Fibroblast of villous mesenchyme (primary cell): ENCODE data around the gene STAC3. TPM values are rescaled to one million over a fixed set of nuclear protein-coding genes. Genes with fewer than 3 reads are reported as not detected.

Experiments
- DNase-seq: peaks from one replicate; pipeline ENCODE4 v3.0.0-alpha.2; 2010; ENCODE audit warnings: low read depth
- H3K4me3 ChIP-seq: 2 replicates; pipeline ENCODE4 v1.5.1; 2011; ENCODE audit warnings: low read depth, mild to moderate bottlenecking, low read length
- CTCF ChIP-seq: IDR thresholded peaks from 2 replicates; pipeline ENCODE4 v1.5.1; 2012; ENCODE audit warnings: low read depth, mild to moderate bottlenecking, low read length; ENCODE audit not compliant: insufficient read depth
- total RNA-seq: library from RNA; depleted of rRNA; stranded (reverse); fragments of >200 nt; gene quantifications from 2 replicates; pipeline ENCODE4 v1.2.3, GENCODE V29; 2012

STAC3 gene
- total RNA-seq, 1 donor = 1.3 TPM

DNA sequence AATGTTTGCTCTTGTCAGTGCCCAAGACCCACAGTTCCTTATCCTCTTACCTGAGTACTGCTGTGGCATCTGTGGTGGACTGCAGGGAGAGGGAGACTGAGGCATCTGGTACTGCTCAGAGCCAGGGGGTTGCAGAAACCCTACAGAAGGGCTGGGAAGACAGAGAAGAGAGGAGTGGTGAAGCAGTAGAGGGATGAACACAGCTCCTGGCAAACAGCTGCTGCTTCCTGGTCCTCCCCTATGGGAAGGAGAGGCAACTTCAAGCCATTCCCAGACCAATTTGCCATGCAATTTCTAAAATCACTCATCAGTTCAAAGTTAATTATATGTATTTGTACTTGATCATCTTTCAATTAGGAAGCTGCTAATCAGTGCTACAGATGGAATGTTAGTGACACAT lies 15.7 kb upstream of the STAC3 start:
- no peak for TF ChIP-seq CTCF
- H3K4me3 ChIP-seq = no peak overlapping the region
- no peak for DNase-seq

GRCh38 chr12:57263096-57263495 lies 12.1 kb upstream of the STAC3 start:
- TF ChIP-seq CTCF = no peak
- H3K4me3 ChIP-seq = no peak overlapping the region
- DNase-seq = no peak

- no peak for TF ChIP-seq CTCF
- DNase-seq = no peak
- no peak overlapping the region for H3K4me3 ChIP-seq
Measured at GRCh38 chr12:57262126-57262822, 11.3 kb upstream of the STAC3 start.

DNA sequence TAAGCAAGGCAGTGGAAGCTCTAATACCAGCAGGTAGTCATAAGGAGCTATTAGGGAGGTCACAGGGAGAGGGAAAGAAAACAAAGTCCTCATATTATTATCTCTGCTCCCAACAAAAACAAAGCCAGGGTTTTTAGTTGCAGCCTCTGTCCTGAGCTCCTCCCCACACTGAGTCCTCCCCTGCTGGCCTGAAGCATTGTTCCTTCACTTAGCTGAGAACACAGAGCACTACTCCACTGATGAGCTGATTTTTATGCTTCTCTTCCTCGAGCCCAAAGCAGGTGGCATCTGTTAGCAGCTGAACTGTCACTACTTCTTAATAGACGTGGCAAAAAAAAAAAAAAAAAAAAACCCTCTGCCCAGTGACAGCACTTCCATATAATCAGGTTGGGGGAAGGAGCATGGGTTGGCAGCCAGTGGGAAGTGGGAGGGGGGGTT lies 10.5 kb upstream of the STAC3 start:
- no peak for TF ChIP-seq CTCF
- H3K4me3 ChIP-seq = no peak overlapping the region
- no peak for DNase-seq

GRCh38 chr12:57260366-57260765 lies 9.4 kb upstream of the STAC3 start:
- TF ChIP-seq CTCF = no peak
- H3K4me3 ChIP-seq = no peak overlapping the region
- DNase-seq = no peak

DNA sequence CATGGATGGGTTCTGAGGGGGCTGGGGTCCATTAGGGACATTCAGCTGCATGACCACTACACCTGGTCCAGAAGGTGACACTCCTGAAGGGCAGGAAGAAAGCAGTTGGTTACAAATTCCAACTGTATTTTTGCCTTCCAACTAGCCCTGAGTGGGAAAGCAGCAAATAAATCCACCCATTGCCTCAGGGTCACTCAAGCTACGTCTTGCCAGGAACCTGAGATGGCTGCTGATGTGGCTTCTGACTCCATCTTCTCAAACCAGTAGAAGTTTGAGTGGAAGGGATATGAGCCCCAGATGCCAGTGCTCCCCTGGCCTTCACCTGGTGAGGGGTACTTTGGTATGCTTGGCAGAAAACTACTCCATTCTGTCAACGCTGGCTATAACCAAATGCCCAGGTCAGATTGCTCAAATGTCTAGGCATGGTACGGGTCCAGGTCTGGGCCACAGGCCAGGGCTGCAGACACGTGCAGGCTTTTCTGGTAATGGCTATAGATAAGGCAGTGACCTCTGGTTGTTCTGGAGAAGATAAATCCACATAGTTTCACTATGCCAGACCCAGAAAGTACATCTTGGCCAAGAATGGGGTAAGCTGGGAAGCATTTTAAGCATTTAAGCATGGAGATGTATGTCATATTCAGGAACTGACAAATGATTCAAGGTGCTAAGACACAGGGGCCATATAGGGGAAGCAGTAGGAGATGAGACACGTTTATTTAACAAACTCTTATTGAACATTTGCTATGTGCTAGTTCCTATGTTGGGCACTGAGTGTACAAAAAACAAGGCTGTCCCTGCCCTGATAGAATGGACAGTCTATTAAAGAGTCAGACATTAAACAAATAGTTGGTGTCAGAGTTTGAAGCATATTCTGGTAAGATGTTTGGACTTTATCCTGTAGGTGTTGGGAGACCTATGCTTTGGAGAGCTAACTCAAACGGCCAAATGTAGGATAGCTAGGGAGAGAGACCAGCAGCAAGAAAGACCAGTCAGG lies 8.3 kb upstream of the STAC3 start:
- DNase-seq = peak; percentile 82
- TF ChIP-seq CTCF = no peak
- H3K4me3 ChIP-seq = no peak overlapping the region
